Renal pelvis (tissue), 4 donors: ENCODE data around the gene SAMD14. TPM values are rescaled to one million over a fixed set of nuclear protein-coding genes. Genes with fewer than 3 reads are reported as not detected.

ENCODE experiments used
- DNase-seq: peaks from one replicate; pipeline ENCODE4 v3.0.0-alpha.2; 2013
- polyA plus RNA-seq, 3 donors: library from polyadenylated mRNA; unstranded; fragments of 120-200 nt; gene quantifications; one replicate each; pipeline ENCODE4 v1.2.1, GENCODE V29; 2013; ENCODE audit not compliant: insufficient read length in 3 of 3

Gene SAMD14
- polyA plus RNA-seq, 3 donors = 14.8 to 18.7 (median 17.9) TPM

DNA sequence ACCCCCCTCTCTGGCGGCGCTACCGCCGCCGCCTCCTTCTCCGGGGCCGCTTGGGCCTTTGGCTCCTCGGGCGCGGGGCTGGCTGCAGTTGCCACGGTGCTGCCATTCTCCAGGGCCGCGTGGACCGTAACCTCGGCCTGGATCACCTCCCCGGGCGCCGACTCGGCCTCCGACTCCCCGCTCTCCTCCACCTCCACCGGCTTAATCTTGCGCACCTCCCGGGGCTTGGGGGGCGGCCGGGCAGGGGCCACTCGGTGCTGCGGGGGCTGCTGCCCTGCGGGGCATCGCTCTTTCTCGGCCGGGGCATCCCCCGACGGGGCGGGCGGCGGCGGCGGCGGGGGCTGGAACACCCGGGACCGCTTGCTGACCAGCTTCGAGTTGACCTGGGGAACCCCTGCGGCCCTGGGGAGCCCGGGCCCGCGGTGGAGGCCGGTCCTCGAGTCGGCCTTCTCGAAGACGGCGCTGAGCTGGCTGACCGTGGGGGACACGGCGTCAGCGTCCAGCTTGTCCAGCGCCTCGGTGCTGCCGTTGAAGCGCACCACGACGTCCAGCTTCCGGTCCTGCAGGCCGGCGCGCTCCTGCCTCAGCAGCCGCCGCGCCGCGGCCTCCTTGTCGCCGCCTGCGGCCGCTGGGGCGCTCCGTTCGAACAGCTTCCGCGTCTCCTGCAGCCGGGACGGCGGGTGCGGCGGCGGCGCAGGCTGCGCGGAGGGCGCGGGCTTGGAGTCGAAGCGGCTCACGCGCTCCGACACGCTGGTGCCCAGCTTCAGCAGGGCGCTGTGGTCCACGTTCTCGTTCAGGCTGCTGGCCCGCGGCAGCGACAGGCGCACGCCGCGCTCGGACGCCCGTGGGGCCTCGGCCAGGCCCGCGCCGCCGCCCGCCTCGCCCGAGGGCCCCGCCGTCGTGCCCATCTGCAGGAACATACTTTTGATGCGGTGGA, 19.7 kb upstream of the SAMD14 start:
- DNase-seq = no peak

DNA sequence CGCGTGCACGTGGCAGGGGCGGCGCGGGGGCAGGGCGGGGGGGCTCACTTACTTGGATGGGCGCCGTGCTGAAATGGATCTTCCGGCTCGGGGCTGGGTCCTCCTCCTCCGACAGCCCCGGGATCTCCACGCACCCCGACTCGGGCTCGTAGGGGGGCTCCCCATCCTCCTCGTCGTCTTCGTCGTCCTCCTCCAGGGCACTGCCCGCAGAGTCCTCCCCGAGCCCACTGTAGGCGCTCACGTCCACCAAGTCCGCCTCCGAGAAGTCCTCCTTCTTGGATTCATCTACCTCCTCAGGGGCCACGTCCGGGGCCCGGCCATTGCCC, 19.1 kb upstream of the SAMD14 start:
- DNase-seq = no peak

DNA sequence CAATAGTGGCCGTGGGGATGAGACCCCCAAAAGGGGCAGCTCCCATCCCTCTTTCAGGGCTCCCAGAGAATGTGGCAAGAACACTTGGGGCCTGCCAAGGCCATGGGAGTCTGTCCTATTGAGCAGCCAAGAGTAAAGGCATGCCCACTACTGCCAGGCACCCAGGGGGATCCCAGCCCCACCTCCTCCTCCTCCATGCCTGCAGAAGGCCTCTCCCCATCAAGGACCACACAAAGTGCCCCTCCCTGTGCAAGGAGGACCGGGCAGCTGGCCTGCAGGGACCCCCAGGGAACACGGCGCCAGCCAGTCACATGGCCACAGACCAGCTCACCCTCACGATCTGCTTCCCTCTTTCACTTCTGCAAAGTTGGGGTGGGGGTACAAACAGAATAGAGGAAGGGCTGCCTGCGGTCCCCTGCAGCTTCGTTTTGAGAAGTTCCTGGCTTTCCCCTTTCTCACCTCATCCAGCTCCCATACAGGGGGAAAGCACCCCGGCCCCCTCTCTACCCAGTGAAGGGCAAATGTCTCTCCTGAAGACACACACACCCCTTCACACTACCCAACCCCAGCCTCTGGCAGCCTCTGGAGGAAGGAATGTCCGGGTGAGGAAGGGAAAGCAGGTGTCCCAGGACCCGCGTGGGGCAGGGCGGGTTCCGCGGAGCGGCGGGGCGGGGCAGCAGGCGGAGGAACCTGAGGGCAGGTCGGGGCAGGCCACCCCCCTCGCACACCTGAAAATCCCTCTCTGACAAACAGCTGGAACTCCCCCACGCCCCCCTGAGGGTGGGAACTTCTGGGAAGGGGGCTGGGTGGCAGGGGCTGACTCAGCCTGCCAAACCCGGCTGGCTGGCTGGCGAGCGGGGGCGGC, 18.5 kb upstream of the SAMD14 start:
- no peak for DNase-seq

DNA sequence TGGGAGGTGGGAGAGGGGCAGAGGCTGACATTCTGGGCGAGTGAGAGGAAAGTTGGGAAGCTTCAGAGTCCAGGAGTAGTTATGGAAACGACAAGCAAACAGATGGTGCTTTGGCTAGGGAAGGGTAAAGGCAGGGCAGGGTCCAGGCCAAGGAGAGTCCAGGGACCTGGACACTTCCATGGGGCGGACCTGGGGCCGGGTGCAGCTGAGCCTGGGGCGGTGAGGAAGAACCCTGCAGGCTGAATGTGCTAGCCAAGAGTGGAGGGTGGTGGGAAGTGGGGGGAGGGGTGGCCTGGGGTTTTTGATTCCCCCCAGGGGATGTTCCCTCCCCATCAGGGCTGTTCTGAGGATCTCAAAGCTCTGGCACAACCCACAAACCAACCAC, 17.9 kb upstream of the SAMD14 start:
- no peak for DNase-seq

DNA sequence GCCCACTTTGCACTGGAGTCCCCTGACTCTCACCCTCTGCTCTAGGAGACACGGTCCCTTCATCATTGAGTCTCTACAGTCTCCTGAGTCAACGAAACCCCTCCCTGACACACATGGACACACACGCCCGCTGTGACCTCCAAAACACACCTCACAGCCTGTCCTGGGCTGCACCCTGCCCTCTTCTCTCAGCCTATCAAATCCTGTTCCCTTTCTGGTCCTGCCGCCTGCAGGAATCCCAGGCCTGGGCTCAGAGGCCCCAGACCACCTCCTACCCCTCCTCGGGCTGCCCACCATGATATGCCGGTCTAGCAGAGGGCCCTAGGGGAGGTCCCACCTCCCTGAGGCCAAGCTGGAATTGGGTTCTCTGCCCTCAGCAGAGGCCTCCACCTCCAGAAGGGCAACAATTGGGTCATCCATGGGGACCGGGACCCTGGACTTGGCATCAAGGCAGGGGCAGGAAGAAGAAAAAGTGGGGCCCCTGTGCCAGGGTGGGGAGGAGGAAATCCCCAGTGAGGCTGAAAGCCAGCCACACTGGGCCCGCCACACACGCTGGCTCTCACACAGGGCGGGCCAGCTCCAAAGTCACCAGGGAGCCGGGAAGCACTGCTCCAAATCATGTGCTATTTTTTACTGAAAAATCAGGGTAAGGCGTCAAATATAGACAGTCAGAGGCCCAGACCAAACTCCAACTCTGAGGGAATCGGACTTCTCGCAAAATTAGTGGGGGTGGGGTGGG, 17.1 kb upstream of the SAMD14 start:
- no peak for DNase-seq

DNA sequence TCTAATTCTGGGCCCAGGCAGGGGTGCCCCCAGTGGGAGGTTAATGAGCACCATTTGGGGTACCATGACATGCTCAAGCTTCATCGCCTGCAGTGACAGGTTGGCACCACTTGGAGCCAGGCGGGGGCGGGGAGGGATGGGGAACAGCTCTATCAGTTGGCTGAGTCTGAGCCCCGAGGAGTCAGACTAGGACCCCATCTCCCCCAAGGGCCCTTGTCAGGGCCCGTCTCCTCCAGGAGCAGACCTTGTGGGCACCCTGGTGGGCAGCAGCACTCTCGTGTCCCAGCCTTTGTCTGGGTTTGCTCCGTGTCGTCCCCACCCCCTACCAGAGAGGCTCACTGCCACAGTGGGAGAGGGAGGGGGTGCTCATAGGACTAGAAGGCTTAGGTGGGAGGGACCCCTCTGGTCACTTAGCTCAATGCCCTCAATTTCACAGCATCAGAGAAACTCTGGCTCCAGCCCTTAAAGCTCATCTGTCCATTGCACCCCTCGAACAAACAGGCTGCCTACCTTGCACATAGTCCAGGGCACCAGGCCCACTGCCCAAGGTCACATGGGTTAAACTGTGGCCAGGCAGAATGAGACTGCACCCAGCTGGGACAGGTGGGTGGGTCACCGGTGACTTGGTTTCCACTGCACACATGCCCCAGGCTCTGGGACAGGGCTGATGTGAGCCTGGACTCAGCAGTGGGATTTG, 16.4 kb upstream of the SAMD14 start:
- DNase-seq = no peak

DNA sequence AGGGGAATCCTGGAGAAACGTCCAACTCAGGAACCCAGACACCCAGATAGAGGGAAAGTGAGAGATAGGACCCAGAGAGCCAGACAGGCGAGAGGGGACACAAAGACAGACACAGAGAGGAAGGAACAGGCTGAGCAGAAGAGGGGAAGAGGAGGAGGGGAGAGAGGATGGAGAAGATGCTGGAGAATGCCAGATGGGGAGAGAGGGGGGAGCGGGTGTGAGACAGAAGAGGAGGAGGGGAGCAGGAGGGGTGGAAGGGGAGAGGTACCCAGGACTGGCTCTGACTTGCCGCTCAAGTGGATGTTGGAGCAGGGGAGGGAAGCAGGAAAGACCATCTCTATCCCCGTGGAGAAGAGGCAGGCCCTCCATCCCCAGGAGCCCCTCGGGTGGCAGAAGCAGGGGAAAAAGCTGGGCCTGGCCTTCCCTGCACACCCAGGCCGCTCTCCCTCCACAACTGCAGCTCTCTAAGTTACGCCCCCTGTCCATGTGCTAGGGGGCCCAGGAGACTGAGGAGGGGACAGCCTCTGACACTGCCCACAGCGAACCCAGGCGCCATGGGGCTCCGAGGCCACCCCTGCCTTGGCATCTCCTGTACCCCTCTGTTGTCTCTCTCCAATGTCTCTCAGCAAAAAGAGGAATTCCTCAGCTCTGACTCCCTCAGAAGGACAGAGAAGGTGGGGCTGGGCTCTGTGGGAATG, 15.7 kb upstream of the SAMD14 start:
- no peak for DNase-seq

DNA sequence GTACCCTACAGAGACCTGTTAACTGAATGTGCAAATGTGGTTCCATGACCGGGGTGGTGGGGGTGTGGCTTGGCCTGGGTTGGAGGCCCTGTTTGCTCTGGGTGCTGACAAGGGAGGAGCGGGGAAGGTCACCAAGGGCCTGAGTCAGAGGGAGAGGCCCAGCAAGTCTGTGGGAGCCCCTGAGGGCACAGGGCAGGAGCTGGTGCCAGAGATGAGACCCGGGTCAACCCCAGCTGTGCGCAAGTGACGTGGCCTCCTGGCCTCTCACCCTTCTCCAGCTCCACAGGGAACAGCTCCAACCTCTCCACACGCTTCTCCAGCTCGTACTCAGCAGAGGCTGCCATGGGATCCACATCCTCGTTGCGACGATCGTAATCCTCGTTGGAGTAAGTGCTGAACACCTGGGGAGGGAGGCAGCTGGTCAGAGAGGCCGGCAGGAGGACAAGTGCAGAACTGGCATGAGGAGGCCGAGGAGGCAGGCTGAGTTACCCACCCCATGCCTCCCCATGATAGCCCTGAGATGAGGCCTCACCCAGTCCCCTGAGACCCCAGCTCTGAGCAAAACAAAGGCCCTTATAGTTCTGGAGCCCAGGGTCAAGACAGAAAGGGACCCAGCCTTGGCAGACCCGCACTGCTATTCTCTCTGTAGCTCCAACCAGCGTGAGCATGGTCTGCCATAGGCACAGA, 15.0 kb upstream of the SAMD14 start:
- DNase-seq = no peak

DNA sequence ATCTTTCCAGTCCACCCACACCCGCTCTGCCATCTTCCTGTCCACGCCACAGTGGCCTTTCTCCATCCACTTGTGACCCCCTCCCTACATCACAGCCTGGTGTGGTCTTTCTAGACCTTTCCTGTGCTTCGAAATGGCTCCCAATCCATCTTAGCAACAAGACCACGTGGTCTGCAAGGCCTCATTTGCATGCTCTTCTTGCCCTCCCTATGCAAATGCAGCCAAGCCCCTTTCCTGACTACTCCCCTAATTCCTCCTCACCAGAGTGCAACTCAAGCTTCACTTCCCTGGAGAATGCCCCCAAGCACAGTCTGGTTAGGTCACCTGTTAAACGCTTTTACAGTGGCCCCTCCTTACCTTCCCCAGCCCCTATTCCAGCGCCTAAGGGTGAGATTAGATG, 14.4 kb upstream of the SAMD14 start:
- DNase-seq = no peak

DNA sequence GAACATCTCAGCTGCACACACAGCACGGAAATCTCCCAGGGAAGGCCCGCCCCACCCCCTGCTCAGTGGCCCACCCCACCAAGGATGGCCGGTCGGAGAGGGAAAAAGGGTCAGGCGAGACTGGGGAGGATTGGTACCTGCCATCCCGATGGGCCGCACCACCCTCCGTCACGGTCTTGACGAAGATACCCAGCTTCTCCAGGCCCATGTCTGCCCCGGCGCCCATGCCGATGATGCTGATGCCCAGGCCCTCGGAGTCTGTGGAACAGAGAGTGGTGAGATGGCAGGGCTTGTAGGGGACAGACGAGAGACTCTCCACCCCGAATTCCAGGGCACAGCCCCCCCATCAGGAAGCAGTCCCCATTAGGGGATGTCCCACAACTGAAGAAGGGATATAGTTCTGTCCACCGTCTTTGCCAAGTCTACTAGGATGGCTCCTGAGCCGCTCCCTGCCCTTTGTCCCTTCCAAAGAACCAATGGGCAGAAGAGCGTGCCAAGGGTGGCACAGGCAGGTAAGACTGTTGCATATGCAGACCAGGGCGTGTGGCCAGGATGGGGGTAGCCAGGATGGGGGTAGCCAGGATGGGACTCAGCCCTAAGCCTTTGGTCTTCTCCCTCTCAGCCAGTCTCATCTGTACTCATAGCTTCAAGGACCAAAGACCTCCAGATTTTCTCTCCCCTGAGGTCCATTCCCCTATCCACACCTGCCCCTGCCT, 13.7 kb upstream of the SAMD14 start:
- DNase-seq = no peak

DNA sequence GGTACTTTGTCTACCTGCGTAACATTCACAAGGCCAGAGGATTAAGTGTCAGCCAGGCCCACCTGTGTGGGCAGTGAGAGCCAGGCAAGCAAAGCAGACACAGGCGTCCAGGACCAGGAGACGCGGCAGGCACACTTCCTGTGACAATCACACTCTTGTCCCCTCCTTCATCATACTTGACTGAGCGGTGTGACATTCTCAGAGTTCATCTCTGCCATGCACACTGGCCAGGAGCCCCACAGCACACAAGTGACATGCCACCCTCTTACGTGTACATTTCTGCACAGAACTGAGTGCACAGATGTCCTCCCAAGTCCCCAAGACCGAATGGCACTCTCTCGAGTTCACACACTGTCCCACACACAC, 11.8 kb upstream of the SAMD14 start:
- no peak for DNase-seq

DNA sequence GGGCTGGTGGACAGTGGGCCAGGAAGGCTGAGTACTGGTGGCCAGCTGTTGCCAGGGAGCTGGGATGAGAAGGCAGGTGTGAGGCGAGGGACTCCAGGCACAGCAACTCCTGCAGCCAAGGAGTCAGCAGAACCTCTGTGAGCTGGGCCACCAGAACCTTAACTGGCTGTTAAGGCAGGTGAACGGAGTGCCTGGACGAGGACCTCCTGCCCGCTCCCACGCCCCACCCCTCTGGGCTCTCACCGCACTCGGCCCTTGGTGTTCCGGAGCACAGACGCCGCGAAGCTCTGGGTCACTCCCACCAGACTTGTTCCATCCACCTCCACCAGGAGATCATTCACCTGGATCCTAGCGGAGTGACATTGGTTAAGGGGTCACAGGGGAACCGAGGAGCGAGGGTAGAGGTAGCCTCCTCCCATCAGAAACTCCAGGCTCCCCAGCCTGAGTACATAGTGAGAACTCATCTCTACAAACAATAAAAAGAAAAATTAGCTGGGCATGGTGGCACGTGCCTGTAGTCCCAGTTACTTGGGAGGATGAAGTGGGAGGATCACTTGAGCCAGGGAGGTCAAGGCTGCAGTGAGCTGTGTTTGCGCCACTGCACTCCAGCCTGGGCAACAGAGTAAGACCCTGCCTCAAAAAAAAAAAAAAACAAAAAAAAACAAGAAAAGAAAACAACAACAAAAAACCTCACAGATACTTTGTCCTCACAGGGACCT, 11.2 kb upstream of the SAMD14 start:
- no peak for DNase-seq

DNA sequence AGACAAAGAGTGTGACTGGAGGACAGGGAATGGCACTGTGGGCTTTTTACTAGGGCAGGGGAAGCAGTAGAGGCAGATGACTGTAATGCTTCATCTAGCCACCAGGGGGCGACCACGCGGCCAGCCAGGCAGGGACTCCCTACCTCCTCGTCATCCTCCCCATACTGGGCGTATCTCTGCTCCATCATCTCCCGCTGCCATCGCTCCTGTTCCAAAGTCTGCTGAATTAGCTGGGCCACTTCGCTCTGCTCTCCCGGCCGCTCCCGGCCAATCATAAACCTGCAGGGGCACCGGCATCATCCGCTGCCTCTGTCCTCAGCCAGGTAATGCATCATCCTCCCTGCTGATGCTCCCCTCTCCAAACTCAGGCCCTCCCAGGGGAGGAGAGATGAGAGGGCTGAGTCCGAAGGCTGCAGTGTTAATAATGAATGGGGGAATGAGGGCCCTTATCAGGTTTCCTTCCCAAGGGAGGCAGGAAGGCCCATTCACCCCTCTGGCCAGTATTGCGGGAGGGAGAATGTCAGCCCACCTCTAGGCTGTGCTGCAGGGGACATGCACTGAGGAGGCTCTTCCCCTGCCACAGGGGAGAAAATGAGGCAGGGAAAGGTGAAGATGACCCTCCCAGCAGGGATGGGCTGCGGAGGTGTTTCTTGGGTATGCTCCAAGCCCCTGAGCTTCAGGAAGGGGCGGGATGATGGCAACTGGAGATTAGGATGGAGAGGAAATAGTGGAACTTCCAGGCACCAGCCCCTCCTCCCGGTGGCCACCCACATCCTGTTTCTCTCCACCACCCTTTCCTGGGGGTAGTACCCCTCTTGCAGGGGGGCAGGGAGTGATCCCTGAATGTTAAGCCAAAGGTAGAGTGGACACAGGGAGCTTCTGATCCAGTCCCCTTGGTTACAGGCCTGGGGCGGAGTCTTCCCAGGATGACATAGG, 10.3 kb upstream of the SAMD14 start:
- no peak for DNase-seq

DNA sequence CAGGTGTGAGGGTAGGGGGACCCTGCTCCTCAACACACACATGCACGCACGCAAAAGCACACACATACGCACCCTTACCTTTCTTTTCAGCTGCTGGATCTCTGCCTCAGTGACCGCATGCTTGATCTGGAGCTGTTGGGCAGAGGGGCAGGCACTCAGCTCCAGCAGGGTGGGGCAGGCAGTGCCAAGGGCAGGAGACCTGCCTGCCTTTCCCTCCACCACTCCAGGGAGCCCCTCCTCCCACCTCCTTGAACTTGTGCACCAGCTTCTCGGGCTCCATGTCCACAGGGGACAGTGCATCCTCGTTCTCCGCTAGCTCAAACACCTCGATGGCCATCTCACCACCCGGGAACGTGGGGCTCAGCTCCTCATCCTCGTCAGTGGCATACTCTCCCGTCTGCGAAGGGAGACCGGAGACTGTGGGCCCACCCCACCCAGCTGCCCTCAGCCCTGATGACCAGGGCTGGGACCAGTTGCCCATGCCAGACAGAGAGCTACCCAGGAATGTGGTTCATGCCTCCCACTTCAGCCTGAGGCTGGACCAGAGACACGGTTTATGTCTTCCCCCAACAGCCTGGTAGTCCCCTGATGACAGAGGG, 9.3 kb upstream of the SAMD14 start:
- DNase-seq = no peak

DNA sequence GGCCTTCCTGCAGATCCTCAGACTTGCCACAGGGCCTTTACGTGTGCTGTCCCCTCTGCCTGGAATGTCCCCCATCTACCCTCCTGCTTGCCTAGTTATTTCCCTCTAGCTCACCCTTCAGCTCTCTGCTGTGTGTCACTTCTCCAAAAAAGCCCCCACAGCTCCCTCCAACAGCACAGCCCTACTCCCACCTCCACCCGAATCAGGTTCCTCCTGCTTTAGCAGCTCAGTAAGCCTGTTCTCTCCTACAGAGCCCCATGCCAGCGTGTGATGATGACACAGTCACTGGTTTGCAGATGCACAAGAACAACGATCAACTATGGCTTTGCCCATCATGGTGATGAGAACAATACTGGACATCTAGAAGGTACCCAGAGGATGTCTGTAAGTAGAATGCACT, 7.1 kb upstream of the SAMD14 start:
- no peak for DNase-seq

DNA sequence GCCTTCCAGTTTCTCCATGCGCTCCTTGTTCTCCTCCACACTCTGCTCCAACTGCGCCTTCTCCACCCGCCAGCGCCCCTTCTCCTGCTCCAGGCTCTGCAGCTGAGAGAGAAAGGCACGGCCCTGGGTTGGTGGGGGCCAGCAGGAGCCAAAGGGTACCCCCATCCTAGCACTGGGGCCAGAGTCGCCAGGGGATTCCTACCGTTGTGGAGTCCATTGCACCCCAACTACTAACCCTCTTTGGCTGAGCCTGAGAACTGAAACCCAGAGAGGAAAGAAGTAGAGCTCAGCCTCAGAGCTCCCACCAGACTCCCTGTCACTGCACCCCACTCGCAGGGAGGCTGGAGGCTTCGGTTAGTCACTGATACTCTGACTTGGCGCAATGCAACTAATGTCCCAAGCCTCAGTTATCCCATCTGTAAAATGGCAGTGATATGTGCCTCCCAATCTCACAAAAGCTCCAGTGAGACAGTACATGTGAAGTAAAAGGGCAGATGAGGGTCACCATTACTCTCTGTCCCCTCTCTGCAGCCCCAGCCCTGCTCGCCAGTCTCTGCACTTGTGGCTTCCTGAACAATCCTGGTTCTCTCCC, 6.2 kb upstream of the SAMD14 start:
- DNase-seq = no peak
